ENCODE results near the gene MCFD2.
A peak's percentile ranks its signal among the peaks of the same experiment; 100 is the strongest.

Gene MCFD2

GRCh38 chr2:46915281-46915810 lies at the start of gene MCFD2:
MCFD2 (minus strand) TSS chr2:46915806; CDS start chr2:46909171, 6,635 bp downstream.
- DNase-seq (ENCODE audit: low spot score) = peak; percentile 28

GRCh38 chr2:46964835-46965560 lies 49.4 kb upstream of the MCFD2 start:
- DNase-seq (ENCODE audit: low spot score) = no peak

DNA sequence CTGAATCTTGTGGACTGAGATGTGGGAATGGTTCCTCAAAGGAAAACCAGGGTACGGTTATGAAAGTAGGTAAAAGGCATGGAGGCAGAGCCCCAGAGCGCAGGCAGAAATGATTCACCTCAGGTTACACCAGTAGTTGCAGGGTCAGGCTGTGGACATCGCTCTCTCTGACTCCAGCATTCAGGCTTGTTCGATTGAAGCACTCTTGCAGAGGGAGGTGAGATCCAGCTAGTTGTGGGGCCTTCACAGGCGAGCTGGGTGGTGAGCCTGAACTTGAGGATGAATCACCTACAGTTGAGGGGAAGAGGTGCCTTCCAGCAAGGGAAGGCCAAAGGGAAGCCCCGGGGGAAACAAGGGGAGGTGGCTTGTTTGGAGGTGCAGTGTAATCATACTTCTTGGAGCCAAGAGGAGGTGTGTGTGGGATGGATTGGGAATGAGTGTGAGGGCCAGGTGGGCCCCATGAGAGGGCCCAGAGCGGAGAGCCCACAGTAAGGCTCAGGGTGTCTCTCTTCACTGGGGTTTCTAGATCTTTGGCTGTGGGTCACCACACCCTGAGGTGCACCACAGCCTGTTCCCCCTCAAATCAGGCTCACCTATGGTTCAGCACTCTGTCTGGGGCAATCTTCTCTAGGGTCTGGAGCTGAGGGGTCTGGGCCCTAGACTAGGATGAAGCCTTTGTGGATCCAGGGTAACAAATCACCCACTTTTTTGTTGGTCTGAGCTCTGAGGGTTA lies 48.5 kb upstream of the MCFD2 start:
- DNase-seq (ENCODE audit: low spot score) = no peak

DNA sequence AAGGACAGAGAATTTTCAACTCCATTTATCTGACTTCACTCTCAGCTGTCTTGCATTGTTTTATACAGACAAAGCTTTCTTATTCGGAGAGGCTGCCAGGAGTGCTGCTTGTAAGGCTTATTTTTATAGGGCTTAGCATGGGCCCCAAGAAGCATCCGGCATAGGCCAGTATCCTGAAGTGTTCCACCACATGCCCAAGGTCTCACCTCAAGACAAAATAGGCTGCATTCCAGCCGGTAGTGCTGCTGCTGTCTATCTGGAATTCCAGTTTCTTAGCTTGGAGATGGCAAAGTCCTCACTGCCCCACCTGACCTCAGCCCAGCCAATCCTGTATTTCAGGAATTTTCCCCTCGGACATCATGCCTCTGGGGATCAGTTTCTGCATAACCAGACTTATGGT lies 47.6 kb upstream of the MCFD2 start:
- DNase-seq (ENCODE audit: low spot score) = peak; percentile 80

- DNase-seq (ENCODE audit: low spot score) = no peak
These were observed 47.1 kb upstream of the MCFD2 start for GRCh38 chr2:46962751-46963150.

DNA sequence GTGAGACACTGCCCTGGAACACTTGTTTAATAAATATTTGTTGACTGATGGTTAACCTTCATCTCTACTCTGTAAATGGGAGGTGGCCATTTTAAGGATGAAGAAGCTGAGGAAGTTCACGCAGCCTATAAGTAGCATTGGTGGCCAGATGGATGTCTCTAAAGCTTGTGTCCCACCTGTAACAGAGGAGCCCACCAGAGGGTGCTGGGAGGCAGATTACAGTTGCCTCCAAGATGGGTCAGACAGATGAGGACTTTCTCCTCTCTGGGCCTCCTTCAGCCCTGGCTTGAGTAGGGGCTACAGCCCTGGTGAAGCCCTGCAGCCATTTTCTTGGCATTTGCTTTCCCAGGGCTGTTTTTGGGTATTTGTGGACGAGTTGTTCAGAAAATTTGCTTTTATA lies 45.0 kb upstream of the MCFD2 start:
- DNase-seq (ENCODE audit: low spot score) = no peak

DNA sequence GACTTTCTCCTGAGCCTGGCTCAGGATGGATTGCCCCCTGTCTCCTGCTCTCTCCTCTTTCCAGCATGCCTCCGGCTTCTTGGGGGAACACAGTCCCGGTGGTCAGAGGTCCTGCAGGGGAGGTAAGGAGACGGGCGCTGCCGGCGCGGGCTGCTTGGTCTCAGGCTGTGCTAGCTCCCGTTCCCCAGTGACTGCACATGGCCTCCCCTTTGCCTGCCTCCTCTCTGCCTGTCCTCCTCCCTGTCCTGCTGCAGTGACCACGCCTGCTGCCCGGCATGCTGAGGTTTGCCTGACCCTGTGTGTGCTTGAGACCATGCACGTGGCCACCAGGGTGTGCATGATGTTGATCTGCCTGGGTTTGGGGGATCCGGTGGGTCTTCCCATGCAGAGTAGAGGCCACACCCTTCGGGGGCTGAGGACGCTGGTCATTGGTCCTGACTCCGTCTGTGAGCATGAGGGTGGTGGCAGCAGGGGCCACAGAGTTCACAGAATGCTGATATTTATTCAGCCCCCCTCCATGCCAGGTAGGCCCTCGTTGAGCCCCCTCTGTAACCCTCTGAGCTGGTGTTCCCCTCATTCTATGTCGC lies 42.9 kb upstream of the MCFD2 start:
- DNase-seq (ENCODE audit: low spot score) = no peak

- no peak for DNase-seq (ENCODE audit: low spot score)
These were observed 41.5 kb upstream of the MCFD2 start for GRCh38 chr2:46956981-46957531.

- DNase-seq (ENCODE audit: low spot score) = no peak
These were observed 40.2 kb upstream of the MCFD2 start for GRCh38 chr2:46955764-46956163.

DNA sequence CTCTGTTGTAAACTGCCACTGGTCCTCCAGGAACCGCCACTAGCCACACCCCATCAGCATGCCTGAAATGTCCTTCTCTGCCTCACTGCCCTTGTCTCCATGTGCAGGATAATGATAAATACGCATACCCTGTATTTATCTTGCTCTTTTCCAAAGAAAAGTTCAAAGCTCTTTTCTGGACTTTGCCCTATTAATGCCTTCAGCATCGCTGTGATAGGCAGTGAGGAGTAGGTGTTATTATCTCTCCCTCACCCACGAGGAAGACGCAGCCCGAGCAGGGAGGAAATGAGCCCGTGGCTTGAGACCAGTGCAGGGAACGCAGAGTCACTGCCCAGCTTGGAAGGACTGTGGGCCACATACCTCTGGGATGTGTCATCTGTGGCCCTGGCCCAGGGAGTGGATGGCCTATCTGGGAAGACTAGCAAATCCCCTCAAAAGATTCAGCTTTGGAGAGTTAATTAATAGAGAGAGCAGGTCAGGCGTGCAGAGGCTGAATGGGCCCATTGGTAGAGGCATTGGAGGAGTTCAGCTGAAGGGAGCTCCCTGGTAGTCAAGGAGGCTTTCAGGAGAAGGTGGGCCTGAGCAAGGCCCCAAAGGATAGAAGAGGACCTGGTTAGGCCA lies 39.5 kb upstream of the MCFD2 start:
- no peak for DNase-seq (ENCODE audit: low spot score)

DNA sequence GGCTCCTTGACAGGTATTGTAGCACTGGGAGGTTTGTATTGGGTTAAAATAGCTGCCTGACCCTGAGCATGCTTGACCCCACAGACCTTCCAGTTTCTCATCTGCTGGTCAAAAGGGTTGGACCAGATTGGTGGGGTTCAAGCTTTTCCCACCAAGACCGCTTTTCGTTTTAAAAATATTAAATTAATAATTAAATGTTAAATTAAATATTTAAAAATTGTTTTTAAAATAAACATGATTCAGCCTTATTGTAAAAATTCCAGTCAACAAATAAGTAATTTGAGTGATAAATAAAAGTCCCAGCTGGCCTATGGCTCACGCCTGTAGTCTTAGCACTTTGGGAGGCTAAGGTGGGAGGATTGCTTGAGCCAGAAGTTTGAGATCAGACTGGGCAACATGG lies 36.6 kb upstream of the MCFD2 start:
- no peak for DNase-seq (ENCODE audit: low spot score)

DNA sequence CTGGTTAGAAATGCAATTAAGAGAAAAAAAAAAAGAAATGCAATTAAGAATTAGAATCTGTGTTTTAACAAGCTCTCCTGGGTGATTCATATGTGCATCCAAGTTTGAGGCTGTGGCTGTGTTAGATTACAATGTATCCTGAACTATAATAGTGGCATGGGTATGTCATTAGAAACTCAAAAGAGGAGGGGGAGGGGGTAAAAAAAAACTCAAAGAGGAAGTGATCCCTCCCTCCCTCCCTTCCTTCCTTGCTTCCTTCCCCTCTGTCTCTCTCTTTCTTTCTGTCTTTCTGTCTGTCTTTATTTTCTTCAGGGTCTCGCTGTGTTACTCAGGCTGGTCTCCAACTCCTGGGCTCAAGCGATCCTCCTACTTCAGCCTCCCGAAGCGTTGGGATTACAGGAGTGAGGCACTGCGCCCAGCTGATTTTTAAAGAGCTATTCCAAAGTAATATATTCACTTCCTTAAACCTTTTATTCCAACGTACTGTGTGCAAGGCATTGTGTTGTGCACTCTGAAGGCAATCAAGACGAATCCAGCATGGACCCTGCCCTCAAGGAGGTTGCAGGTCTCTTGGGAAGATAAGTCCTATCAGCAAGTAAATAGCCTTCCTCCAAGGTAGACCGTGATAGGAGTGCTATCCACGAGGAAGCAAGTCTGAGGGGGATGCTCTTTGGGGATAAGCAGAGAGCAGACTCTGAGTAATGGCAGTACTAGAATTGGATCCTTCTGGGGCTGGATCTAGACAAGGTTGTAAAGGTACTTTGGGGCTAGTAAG lies 35.9 kb upstream of the MCFD2 start:
- DNase-seq (ENCODE audit: low spot score) = no peak

GRCh38 chr2:46950314-46950713 lies 34.7 kb upstream of the MCFD2 start:
- DNase-seq (ENCODE audit: low spot score) = no peak

- DNase-seq (ENCODE audit: low spot score) = no peak
These were observed 32.2 kb upstream of the MCFD2 start for GRCh38 chr2:46947841-46948240.

DNA sequence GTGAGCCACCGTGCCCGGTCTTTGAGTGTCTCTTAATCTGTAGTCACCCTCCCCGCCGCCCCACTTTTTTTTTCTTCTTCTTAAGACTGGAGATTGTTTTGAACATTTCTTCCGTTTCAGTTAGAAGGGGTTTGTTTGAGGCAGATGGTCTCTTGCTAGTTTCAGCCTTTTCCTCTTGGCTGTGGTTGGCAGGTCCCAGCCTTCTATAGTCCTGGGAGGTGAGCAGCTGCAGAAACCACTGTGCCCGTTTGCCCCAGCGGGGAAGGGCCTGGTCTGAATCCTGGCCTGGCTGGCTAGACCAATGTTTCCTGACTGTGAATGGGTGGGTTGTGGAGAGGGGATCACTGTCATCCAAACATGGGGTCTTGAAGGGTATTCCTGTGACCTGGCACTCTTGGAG lies 30.1 kb upstream of the MCFD2 start:
- DNase-seq (ENCODE audit: low spot score) = no peak

GRCh38 chr2:46943881-46944798 lies 28.5 kb upstream of the MCFD2 start:
- no peak for DNase-seq (ENCODE audit: low spot score)

- DNase-seq (ENCODE audit: low spot score) = peak; percentile 19
These were observed 27.5 kb upstream of the MCFD2 start for GRCh38 chr2:46942891-46943626.

DNA sequence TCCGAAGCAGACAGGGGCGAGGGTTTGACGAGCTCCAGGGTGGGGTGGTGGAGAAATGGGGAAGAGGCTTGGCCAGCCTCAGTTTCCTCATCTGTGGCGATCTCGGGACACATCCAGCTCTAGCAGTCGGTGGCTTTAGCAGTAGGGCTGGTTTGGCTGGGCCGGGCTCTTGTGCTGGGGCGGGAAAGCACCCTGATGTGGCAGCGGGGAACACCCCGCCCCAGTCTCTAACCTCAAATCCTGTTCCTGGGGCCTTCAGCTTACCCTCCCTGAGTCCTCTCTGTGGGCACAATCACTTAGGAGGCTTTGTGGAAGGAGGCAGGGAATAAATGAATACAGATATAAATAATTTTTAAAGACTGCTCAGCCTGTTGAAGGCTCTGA lies 26.5 kb upstream of the MCFD2 start:
- no peak for DNase-seq (ENCODE audit: low spot score)

DNA sequence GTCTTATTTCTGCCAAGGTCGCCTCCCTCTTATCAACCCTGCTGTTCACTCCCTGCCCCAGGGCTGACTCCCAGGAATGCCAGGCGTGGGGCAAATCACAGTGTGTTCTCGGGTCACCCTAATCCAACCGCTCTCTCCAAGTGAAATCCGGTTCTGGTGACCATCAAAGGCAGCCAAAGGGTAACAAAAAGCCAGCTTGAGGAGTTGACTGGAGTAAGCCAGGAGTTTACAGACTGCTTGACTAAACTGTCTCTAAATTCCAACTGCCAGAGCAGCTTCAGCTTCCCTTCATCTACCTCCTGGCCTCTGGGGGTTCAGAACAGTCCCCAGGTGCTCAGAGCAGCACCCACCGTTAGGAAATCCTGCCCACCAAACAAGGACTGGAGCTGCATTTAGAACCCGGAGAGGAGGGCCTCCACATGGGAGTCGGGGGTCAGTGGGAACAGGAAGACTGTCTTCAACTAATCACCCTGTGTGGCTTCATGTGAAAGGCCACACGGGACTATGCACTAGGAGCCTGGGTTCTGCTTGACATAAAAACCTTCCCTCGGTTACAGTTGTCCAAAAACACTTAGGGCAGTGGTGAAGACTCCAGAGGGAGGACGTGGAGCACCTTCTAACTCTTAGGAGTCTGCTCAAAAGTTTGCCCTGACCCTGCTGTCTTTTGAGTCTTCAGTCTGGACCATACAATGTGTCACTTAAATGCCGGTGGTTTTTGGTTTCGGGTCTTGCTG lies 24.2 kb upstream of the MCFD2 start:
- DNase-seq (ENCODE audit: low spot score) = no peak

All from pons (tissue), 1 donor.